Lower leg skin (tissue), 4 donors: Measurements from ENCODE around the gene TEF. TPM values are rescaled to one million over a fixed set of nuclear protein-coding genes. Genes with fewer than 3 reads are reported as not detected.

Experiments used
- DNase-seq, 2 donors: peaks; one replicate each; pipeline ENCODE4 v3.0.0-alpha.2; 2019; ENCODE audit warnings: low spot score in 2 of 2
- H3K4me3 ChIP-seq: fragments of 200-600 bp; sonication (generic); 2 replicates; pipeline ENCODE4 v1.5.1; 2017; ENCODE audit warnings: mild to moderate bottlenecking, low read depth; ENCODE audit not compliant: poor library complexity, severe bottlenecking
- POLR2A ChIP-seq, 2 donors: fragments of 450-650 bp; IDR thresholded peaks; one replicate each; pipeline ENCODE4 v1.6.1; 2016 to 2017; ENCODE audit warnings: antibody characterized with exemption in 2 of 2, mild to moderate bottlenecking in 1 of 2, moderate library complexity in 1 of 2
- WGBS, 2 donors: methylation state at CpG; one replicate each; pipeline ENCODE4 v1.1.5; 2018; 5-methylcytosine and 5-hydroxymethylcytosine counted together
- intact Hi-C: fragments of 100-400 bp; cut with DNase I; formaldehyde crosslinking; loops from one replicate; pipeline ENCODE4 v1.15.0; 2023; ENCODE audit warnings: low total_unique reads
- total RNA-seq, 4 donors: library from RNA; depleted of rRNA; stranded (reverse); fragments of >200 nt; gene quantifications; one replicate each; pipeline ENCODE4 v1.1.0, GENCODE V29; 2016
- TF ChIP-seq, protein P1 (sequence below), 3 donors: fragments of 450-650 bp; IDR thresholded peaks; one replicate each; pipeline ENCODE4 v1.5.1; 2016; ENCODE audit warnings: antibody characterized with exemption in 3 of 3, mild to moderate bottlenecking in 3 of 3, moderate library complexity in 2 of 3

Gene TEF
- total RNA-seq, 4 donors from 2014 or later: 27.3 to 56.1 (median 42.8) TPM

DNA sequence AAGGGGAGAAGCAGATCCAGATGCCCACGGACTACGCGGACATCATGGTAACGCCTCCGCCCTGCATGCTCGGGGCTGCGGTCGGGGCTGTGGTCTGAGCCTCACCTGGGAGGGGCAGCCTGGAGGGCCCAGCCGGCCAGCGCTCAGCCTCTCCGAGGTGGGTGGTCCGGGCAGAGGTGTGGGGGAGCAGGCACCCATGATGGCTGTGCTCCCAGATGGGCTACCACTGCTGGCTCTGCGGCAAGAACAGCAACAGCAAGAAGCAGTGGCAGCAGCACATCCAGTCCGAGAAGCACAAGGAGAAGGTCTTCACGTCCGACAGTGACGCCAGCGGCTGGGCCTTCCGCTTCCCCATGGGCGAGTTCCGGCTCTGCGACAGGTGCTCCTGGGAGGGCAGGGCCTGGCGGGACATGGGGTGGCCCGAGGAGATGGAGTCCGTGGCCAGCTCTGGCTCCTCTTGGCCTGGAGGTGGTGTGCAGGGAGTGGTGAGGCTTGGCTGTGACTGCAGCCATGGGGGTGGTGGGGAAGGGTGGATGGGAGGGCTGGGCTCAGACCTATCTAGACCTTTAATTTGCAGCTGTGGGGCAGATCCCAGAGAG lies 25.2 kb upstream of the TEF start:
- TF ChIP-seq, protein P1, sequence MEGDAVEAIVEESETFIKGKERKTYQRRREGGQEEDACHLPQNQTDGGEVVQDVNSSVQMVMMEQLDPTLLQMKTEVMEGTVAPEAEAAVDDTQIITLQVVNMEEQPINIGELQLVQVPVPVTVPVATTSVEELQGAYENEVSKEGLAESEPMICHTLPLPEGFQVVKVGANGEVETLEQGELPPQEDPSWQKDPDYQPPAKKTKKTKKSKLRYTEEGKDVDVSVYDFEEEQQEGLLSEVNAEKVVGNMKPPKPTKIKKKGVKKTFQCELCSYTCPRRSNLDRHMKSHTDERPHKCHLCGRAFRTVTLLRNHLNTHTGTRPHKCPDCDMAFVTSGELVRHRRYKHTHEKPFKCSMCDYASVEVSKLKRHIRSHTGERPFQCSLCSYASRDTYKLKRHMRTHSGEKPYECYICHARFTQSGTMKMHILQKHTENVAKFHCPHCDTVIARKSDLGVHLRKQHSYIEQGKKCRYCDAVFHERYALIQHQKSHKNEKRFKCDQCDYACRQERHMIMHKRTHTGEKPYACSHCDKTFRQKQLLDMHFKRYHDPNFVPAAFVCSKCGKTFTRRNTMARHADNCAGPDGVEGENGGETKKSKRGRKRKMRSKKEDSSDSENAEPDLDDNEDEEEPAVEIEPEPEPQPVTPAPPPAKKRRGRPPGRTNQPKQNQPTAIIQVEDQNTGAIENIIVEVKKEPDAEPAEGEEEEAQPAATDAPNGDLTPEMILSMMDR (IDR thresholded peaks at IDR 0.05): no peak
- no peak for TF ChIP-seq POLR2A (IDR thresholded peaks at IDR 0.05)
- 91 to 93% methylated on average over 22 to 24 of the region's 25 CpGs for WGBS, 2 donors
- no peak overlapping the region for H3K4me3 ChIP-seq
- no peak for DNase-seq
- intact Hi-C loops: no loop called here

DNA sequence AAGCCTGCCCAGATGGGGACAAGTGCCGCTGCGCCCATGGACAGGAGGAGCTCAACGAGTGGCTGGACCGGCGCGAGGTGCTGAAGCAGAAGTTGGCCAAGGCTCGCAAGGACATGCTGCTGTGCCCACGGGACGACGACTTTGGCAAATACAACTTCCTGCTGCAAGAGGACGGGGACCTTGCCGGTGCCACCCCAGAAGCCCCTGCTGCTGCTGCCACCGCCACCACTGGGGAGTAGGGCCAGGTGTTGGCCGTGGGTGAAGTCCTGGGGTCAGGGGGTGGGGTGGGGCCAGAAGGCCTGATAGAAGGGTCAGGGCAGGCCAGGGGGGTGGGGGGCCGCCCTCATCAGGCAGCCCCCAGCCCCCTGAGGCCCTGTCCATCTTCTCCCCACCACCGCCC lies 24.6 kb upstream of the TEF start:
- TF ChIP-seq, protein P1 (IDR thresholded peaks at IDR 0.05): no peak
- TF ChIP-seq POLR2A (IDR thresholded peaks at IDR 0.05): no peak
- WGBS, 2 donors: 86 to 90% methylated on average over 15 to 16 of the region's 16 CpGs
- intact Hi-C loops: no loop called here
- DNase-seq: no peak
- no peak overlapping the region for H3K4me3 ChIP-seq

DNA sequence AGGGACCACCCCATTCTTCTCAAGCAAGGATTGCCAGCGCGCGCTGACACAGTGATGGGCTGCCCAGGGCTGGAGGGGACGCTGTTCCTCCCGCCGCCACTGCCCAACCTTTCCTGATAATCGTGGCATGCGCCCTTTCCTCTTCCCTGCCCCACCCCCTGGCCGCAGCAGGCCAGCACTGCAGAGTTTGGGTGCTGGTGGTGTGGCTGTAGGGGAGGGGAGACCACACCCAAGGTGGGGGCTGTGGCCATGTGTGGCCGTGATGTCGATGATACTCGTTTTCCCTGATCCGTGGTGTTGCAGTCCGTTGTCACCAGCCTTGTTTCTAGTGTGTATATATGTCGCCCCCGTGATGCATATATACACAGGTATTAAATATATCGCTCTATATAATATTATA lies 22.8 kb upstream of the TEF start:
- H3K4me3 ChIP-seq: no peak overlapping the region
- 80 to 81% methylated on average over 17 of the region's 17 CpGs for WGBS, 2 donors
- intact Hi-C loops: no loop called here
- TF ChIP-seq POLR2A (IDR thresholded peaks at IDR 0.05): no peak
- TF ChIP-seq, protein P1 (IDR thresholded peaks at IDR 0.05): no peak
- no peak for DNase-seq

DNA sequence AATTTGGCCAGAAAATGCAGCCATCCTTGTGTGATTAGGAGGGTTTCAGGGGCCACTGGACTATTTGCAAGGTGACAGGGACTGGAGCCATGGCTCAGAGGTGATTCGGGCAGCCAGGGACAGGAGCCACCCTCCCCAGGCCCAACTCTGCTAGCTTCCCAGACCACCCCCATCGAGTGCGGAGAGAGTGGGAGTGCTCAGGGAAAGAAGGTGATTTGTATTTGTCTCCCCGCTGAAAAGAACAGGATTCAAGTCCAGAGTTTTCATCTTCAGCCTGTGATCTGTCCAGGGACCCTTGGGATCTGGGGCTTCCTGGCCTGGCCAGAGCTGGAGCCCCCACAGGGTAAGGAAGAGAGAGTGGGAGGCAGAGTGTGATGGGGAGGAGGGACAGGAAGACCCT lies 22.4 kb upstream of the TEF start:
- no peak overlapping the region for H3K4me3 ChIP-seq
- intact Hi-C loops: no loop called here
- TF ChIP-seq POLR2A (IDR thresholded peaks at IDR 0.05): no peak
- TF ChIP-seq, protein P1 (IDR thresholded peaks at IDR 0.05): no peak
- DNase-seq: no peak
- 68 to 88% methylated on average over 4 of the region's 4 CpGs for WGBS, 2 donors

DNA sequence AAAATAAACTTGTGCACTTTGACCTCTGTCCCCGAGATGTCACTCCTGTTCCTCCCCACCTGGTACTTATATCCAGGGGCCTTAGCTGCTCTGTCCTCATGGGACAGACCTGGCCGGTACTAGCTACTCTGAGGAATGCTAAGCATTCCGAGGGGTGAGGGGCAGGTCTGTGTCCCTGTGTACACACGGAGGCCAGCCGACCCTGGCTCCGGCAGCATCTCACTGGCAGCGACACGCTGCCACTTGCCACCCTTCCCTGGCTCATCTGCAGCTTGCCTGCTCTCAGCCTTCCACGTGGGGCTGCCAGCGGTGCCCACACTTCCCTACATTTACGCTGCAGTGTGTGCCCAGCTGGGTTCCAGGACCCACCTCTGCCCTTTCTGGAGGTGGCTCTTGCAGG lies 21.6 kb upstream of the TEF start:
- intact Hi-C loops: no loop called here
- TF ChIP-seq, protein P1 (IDR thresholded peaks at IDR 0.05): no peak
- TF ChIP-seq POLR2A (IDR thresholded peaks at IDR 0.05): no peak
- WGBS, 2 donors: 59 to 68% methylated on average over 11 of the region's 11 CpGs
- no peak overlapping the region for H3K4me3 ChIP-seq
- DNase-seq: no peak

DNA sequence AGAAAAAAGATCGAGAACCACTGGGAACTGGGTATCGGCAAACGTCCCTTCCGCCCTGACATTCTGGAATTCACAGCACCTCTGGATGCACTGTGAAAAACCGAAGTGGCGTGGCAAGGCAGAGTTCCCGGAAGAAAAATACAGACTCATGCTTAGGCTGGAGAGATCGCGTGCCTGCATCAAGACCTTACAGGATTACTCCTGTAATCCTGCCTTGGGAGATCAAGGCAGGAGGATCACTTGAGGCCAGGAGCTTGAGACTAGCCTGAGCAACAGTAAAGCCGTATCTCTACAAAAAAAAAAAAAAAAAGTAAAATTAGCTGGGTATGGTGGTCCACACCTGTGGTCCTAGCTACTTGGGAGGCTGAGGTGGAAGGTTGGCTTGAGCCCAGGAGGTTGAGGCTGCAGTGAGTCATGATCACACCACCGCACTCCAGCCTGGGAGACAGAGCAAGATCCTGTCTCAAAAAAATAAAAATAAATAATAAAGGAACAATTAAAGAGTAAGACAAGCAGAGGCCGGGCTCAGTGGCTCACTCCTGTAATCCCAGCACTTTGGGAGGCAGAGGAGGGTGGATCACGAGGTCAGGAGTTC lies 19.9 kb upstream of the TEF start:
- WGBS, 2 donors: 90 to 91% methylated on average over 13 of the region's 13 CpGs
- no peak overlapping the region for H3K4me3 ChIP-seq
- no peak for TF ChIP-seq POLR2A (IDR thresholded peaks at IDR 0.05)
- TF ChIP-seq, protein P1 (IDR thresholded peaks at IDR 0.05): no peak
- DNase-seq: no peak
- intact Hi-C loops: no loop called here
